Measurements from ENCODE around the gene CACNA1C.
"Not testable (repeated sequence)": the region's sequence is repeated elsewhere in the genome, so short reads cannot be mapped to it uniquely, and the experiment has no call there.

The CACNA1C gene

DNA sequence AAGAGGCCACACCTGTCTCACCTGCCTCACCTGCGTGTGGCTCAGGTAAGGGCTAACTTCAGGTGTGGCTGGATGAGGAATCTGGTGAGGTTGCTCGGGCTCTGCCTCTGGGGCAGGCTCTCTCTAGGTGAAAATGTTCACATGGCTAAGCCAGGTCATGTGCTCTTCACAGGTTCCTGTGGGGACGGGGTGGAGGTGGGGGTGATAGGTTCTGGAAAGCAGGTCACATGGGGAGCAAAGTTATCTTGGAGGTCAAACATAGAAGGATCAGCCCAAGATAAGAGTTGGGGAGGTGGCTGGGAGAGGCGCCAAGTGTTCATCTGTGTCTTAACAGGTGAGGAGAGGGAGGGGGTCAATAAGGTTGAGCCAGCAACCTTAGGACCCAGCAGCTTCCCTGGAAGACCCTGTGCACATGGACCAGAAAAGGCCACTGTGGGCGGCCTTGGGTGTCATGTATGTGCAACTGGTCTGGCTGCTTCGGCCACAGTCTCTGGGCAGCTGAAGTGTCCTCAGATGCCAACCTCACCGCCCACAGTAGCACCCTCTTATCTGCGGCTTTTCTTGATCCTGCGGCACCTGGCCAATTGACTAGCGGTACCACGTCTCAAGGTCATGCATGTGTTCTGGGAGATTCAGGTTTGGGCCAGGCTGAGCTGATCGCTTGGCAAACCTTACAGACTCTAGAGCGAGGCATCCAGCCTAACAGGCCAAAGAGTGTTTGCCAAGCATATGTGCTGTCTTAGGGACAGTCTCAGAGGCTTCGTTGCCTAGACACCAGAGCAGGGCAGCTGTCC lies 60.5 kb downstream of the CACNA1C start:
- no peak for DNase-seq

DNA sequence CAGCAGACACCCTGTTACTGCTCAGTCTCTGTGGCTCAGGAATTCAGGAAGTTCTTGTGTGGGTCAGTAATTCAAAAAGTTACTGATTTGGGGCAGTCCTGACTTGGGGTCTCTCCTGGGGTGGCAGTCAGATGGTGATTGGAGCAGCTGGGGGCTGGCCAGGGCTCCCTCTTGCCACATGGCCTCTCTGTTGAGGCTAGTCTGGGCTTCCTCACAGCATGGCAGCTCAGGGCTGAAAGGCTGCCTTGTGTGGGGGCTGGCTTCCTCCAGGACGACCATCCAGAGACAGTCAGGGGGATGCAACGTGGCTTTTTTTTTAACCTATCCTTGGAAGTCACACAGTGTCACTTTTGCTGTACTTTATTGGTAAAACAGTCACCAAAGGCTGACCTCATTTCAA lies 61.3 kb downstream of the CACNA1C start:
- DNase-seq: no peak

DNA sequence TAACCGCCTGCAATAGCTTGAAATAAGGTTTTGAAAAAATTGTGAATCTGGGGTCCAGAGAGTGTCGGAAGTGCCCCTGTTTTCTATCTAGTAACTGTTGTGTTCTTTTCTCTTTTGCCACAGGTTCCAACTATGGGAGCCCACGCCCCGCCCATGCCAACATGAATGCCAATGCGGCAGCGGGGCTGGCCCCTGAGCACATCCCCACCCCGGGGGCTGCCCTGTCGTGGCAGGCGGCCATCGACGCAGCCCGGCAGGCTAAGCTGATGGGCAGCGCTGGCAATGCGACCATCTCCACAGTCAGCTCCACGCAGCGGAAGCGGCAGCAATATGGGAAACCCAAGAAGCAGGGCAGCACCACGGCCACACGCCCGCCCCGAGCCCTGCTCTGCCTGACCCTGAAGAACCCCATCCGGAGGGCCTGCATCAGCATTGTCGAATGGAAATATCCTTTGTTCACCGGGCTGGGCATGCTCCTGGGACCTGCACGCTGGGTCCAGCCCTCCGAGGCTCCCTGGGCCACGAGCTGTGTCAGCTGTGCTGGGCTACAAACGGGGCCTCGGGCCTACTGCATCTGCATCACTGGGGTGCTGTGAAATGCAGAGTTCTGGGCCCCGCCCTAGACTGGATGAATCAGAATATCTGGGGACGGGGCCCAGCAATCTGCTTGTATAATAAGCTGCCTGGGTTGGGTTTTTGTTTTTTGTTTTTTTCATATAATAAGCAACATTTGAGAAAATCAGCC lies 62.5 kb downstream of the CACNA1C start:
- DNase-seq: no peak

- no peak for DNase-seq
Observed at GRCh38 chr12:2117541-2117940, 64.8 kb downstream of the CACNA1C start.

- no peak for DNase-seq
Observed at GRCh38 chr12:2118061-2118460, 65.3 kb downstream of the CACNA1C start.

DNA sequence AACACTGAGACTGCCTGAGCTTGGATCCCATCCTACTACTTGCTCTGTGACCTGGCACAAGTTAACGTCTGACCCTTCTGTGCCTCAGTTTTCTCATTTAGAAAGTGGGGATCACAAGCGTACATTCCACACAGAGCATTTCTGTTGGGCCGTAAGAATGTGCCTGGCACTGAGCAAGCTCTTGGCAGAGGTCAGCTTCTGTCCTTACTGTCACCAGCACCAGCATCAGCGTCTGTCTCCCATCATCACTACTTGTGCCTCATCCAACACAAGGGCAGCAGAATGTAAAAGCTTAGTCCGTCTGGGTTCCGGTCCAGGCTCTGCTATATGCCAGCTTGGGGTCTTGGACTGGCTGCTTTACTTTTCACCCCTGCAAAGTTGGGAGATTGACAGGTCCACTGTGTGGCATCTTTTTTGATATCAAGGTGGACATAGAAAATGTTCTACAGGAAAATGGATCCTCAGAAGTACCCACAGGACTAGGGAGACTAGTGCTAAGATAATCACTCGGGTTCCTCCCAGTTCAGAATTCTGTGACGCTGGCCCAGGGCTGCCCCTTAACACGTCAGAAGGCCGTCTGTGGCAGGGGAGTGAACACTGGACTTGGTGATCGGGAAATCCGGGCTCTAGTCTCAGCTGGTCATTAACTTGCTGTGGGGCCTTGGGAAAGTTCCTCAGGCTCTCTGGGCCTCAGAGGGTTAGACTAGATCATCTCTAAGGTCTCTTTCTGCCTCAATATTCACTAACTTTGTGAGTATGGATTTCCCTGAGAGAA lies 65.9 kb downstream of the CACNA1C start:
- no peak for DNase-seq

- no peak for DNase-seq
Observed at GRCh38 chr12:2119266-2119665, 66.5 kb downstream of the CACNA1C start.

DNA sequence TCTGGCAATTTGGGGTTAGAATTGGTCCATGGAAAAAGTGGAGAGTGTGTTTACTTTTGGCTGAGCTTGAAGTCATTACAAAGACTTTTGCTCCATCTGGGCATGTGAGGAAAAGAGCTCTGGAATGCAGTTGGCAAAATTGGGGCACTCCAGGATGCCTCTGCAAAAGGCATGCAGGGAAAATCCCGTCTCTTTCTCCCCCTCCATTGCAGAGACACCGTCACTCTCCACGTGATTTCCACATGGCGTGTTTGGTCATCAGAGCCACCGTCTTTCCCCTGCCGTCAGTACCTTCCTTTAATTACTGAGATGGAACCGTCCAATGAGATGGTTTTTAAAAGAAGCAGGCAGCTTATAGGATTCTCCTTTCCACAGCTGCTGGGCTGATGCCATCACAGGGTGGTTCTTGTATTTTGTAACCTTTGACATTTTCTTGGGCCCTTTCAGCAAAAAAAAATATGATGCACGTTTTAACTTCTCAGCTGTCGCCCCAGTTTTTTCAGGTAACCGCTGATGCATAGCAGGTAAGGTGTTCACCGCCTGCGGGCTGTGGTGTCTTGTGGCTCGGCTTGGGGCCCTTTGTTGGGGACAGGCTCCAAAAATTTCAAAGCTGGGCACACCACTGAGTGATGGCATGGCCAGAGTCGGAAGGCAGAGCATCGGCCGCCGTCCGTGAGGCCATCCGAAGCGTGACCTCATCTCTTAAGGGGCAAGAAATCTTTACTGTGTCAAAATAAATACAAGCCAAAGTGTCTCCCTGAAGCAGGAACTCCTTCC lies 68.4 kb downstream of the CACNA1C start:
- DNase-seq: no peak

DNA sequence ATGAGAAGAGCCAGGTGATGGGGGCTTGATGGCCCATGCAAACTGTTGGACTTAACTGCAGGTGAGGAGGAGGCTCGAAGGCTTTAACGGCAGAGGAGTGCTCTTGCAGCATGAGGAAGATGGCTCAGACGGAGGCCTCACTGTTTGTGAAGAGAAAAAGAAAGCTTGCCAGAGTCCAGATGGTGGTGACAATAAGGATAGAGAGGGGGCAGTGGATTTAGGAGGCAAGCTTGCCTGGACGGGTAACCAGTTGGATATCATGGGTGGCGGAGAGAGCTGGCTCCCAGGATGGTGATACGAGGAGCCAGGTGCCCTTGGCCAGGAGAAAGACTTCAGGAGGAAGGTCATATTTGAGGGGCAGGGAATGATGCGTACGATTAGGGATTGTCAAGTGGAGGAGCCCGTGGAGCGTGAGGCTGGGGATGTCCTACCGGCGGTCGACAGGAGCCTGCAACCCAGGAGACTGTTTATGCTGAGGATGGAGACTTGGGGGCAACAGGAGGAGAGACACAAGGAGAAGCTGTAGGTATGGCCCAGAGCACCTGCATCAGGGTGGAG lies 71.8 kb downstream of the CACNA1C start:
- DNase-seq: no peak

DNA sequence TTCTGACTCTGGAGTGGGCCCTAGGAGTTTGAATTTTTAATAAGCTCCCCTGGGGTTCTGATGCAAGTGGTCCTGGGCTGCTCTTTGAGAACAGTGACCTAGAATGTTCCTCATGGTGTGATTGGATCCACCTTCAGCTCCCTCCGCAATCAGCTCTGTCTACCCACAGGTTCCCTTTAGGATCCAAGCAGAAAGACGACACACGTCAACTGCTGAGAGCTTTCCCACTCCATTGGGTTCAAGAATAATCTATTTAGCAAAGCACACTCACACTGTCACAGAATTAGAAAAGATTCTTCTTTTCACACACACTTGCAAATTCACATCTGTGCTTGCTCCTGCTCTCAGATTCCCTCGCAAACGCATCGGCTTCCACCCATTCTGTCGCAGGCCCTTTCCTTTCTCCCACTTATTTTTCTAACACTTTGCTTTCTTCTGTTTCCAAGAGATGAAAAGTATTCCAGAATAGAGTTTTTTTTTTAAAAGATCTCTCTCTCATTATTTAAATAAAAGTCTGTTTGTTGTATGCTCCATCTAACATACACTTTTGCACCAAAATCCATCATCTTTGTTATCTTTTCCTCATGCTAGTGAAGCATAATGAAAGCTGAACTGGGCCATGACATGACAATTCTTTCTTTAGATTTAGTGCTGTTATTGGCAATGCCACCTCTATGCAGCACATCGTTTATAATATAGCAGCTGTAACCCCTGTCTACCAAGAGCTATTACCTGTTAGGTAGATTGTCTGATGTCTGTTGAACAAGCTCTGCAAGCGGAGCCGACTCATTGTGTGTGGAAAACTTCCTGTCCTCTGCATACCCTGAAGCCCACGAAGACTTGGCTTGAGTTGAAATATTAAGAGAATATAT lies 73.1 kb downstream of the CACNA1C start:
- DNase-seq: no peak

DNA sequence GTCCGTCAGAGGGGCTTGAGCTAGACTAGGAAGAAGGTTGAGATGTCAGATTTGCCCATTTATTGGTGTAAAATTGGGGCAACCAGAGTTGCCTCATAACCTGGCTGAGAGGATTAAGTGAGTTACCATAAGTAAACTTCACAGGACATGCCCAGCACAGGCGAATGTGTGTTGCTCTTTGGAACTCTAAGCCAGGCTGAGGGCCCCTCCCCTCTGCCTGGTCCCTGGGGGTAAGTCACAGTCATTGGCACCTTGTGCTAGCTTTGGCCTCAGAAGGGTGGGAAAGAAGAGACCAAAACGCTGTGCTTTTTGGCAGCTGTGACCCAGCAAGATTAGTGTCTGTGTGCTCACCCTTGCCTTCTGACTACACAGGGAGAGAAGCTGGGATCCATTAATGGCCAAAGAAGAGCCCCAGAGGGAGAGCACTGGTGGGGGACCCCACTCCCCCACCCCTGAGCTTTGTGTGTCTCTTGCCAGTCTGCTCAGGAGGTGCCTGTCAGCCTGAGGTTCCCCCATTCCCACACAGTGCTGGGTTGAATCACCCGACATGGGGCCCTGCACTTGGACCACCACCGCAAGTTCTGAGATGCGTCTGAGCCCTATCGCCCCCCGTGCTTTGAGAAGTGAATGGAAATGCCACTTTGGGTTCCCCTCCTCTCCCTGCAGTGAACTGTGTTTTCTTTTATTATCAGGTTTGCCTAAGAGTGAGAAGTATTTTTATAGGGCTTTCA lies 74.1 kb downstream of the CACNA1C start:
- DNase-seq: no peak

DNA sequence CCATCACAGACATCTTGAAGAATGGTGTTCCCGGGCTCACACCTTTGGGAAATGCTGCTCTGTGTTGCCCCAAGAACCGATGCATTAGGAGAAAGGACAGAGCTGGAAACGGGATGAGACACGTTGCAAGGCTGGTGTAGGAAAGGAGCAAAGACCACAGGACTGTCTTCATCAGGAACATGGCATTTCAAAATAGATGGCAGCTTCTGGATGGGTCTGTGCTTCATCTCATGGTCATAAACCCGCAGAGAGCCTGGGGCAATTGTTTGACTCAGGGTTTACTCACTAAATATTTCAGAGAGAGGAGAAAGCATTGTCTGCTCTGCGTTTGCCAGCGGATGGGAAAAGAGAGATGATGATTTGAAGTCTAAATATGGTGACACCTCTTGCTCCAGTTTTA lies 76.3 kb downstream of the CACNA1C start:
- no peak for DNase-seq

GRCh38 chr12:2135661-2136418 lies 83.1 kb downstream of the CACNA1C start:
- DNase-seq: not testable (repeated sequence)

GRCh38 chr12:2136901-2137300 lies 84.1 kb downstream of the CACNA1C start:
- DNase-seq: no peak

GRCh38 chr12:2137711-2138110 lies 84.9 kb downstream of the CACNA1C start:
- DNase-seq: no peak

GRCh38 chr12:2138294-2138693 lies 85.5 kb downstream of the CACNA1C start:
- DNase-seq: no peak

- no peak for DNase-seq
Observed at GRCh38 chr12:2138871-2139308, 86.1 kb downstream of the CACNA1C start.

GRCh38 chr12:2139651-2140050 lies 86.9 kb downstream of the CACNA1C start:
- no peak for DNase-seq

- DNase-seq: no peak
Observed at GRCh38 chr12:2140858-2141519, 88.2 kb downstream of the CACNA1C start.
